OCI-LY1 (cell line): Measurements from ENCODE around the gene TRAPPC2L.
A peak's percentile ranks its signal among the peaks of the same experiment; 100 is the strongest.

Experiments used
- H2AFZ ChIP-seq: fragments of 200-600 bp; sonication (generic), shearing (Covaris generic); 2 replicates; pipeline ENCODE4 v1.6.0; 2014; ENCODE audit warnings: antibody characterized with exemption, mild to moderate bottlenecking, low read length
- H3F3A ChIP-seq: fragments of 200-600 bp; sonication (generic), shearing (Covaris generic); 2 replicates; pipeline ENCODE4 v1.6.0; 2014; ENCODE audit warnings: mild to moderate bottlenecking, antibody characterized with exemption, low read length, moderate library complexity; ENCODE audit not compliant: insufficient read depth
- H3K27ac ChIP-seq: fragments of 200-600 bp; sonication (generic); 2 replicates; pipeline ENCODE4 v1.5.1; 2014; ENCODE audit warnings: low read length, mixed run types, mild to moderate bottlenecking, low read depth; ENCODE audit not compliant: poor library complexity, severe bottlenecking
- H3K27me3 ChIP-seq: fragments of 200-600 bp; sonication (generic); 2 replicates; pipeline ENCODE4 v1.6.0; 2014; ENCODE audit warnings: antibody characterized with exemption, mild to moderate bottlenecking, low read length, moderate library complexity; ENCODE audit not compliant: insufficient read depth
- H3K36me3 ChIP-seq: fragments of 200-600 bp; sonication (generic); 2 replicates; pipeline ENCODE4 v1.6.1; 2014; ENCODE audit warnings: mild to moderate bottlenecking, antibody characterized with exemption, low read length, moderate library complexity, mixed read lengths; ENCODE audit not compliant: insufficient read depth
- H3K4me1 ChIP-seq: fragments of 200-600 bp; sonication (generic); 2 replicates; pipeline ENCODE4 v1.5.1; 2014; ENCODE audit warnings: mild to moderate bottlenecking, low read length, moderate library complexity; ENCODE audit not compliant: insufficient read depth, severe bottlenecking
- H3K4me2 ChIP-seq: fragments of 200-600 bp; sonication (generic), shearing (Covaris generic); 2 replicates; pipeline ENCODE4 v1.6.1; 2014; ENCODE audit warnings: low read length
- H3K4me3 ChIP-seq: fragments of 200-600 bp; sonication (generic); 2 replicates; pipeline ENCODE4 v1.5.1; 2014; ENCODE audit warnings: low read length, low read depth, mild to moderate bottlenecking, mixed read lengths; ENCODE audit not compliant: poor library complexity, severe bottlenecking
- H3K79me2 ChIP-seq: fragments of 200-600 bp; shearing (Covaris generic); 2 replicates; pipeline ENCODE4 v1.6.1; 2016; ENCODE audit warnings: mixed run types, low read length, mixed read lengths; ENCODE audit not compliant: insufficient read depth
- H3K9ac ChIP-seq: fragments of 200-600 bp; sonication (generic), shearing (Covaris generic); 2 replicates; pipeline ENCODE4 v1.6.1; 2014; ENCODE audit warnings: mild to moderate bottlenecking, low read length, mixed read lengths
- H3K9me2 ChIP-seq: fragments of 200-600 bp; sonication (generic), shearing (Covaris generic); 2 replicates; pipeline ENCODE4 v1.6.1; 2014; ENCODE audit warnings: low read depth, mild to moderate bottlenecking, low read length, mixed read lengths
- H3K9me3 ChIP-seq: fragments of 200-600 bp; shearing (Covaris generic); 2 replicates; pipeline ENCODE4 v1.6.1; 2014; ENCODE audit warnings: low read length, mixed read lengths
- H4K20me1 ChIP-seq: fragments of 200-600 bp; sonication (generic), shearing (Covaris generic); 2 replicates; pipeline ENCODE4 v1.6.0; 2016; ENCODE audit warnings: mild to moderate bottlenecking, low read length; ENCODE audit not compliant: insufficient read depth
- CTCF ChIP-seq: fragments of 200-600 bp; sonication (generic), shearing (Covaris generic); IDR thresholded peaks from 2 replicates; pipeline ENCODE4 v1.5.1; 2017; ENCODE audit warnings: mild to moderate bottlenecking, antibody characterized with exemption, low read length, moderate library complexity, mixed read lengths
- EZH2 ChIP-seq: fragments of 200-600 bp; sonication (generic), shearing (Covaris generic); IDR thresholded peaks from 2 replicates; pipeline ENCODE4 v1.8.0; 2017; ENCODE audit warnings: borderline replicate concordance, mixed run types, mild to moderate bottlenecking, antibody characterized with exemption, low read length, moderate library complexity, mixed read lengths

TRAPPC2L gene

GRCh38 chr16:88815901-88816589, 40.9 kb upstream of the TRAPPC2L start:
- H2AFZ ChIP-seq, result no peak overlapping the region
- no peak overlapping the region for H3K4me2 ChIP-seq
- H3K9ac ChIP-seq, result no peak overlapping the region
- H4K20me1 ChIP-seq, result no peaks in the 10 kb centered on the region
- no peak overlapping the region for H3K27ac ChIP-seq
- H3K9me3 ChIP-seq, result 0 out of 2 replicates have a peak, but pooled peaks cover 6% of the 10 kb centered on the region
- peaks cover 7% of the 10 kb centered on the region; the same call in 1 of the 2 replicates for H3K27me3 ChIP-seq
- H3K4me1 ChIP-seq, result peaks cover 4% of the 10 kb centered on the region
- H3K4me3 ChIP-seq, result no peak overlapping the region
- no peaks in the 10 kb centered on the region for H3K9me2 ChIP-seq
- no peaks in the 10 kb centered on the region for H3F3A ChIP-seq
- H3K79me2 ChIP-seq, result no peaks in the 10 kb centered on the region
- no peaks in the 10 kb centered on the region; the same call in 1 of the 2 replicates for H3K36me3 ChIP-seq
- TF ChIP-seq EZH2 (no peak), CTCF (peak; percentile 93)

DNA sequence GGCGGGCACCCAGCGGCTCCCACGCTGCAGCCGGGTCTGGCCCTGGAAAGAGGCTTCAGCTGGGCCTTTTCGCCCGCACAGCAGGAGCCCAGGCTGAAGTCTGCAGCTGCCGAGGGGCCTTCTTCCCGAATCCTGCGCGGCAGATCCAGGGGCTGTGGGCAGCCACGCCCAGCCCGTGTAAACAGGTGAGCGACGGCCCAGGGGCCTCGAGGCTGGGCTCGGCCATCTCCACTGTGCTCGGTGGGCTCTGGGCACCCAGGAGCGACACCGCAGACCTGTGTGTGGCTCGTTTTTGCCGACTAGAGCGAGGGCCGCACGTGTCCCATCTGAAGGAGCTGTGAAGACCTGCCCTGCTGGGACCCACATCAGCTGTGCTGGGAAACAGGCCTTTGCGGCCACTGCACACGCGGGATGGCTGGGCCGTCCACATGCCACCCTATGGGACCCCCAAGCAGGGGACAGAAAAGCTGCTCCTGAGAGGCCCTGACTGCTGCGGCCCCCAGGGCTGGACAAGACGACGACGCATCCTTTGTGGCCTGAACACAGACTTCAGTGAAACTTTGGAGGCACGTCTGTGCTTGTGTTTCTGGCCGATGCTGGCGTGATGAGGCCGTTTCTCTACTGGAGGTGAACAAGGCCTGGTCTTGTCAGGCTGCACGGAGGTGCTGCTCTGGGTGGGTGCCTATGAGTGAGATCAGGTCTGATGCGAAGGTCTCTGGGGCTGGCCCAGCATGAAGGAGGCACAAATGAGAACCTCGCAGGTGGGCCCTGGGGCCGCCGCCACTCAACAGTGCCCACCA, 40.0 kb upstream of the TRAPPC2L start:
- no peaks in the 10 kb centered on the region for H4K20me1 ChIP-seq
- no peak for TF ChIP-seq EZH2
- TF ChIP-seq CTCF, result no peak
- no peak overlapping the region for H3K27ac ChIP-seq
- H3F3A ChIP-seq, result no peaks in the 10 kb centered on the region
- no peak overlapping the region for H3K4me3 ChIP-seq
- H3K9me2 ChIP-seq, result no peaks in the 10 kb centered on the region
- 0 out of 2 replicates have a peak, but pooled peaks cover 6% of the 10 kb centered on the region for H3K9me3 ChIP-seq
- H3K79me2 ChIP-seq, result no peaks in the 10 kb centered on the region
- no peak overlapping the region for H2AFZ ChIP-seq
- H3K9ac ChIP-seq, result no peak overlapping the region
- no peak overlapping the region for H3K4me2 ChIP-seq
- peaks cover 3% of the 10 kb centered on the region for H3K4me1 ChIP-seq
- peaks cover 7% of the 10 kb centered on the region; the same call in 1 of the 2 replicates for H3K27me3 ChIP-seq
- no peaks in the 10 kb centered on the region; the same call in 1 of the 2 replicates for H3K36me3 ChIP-seq

- Histone ChIP-seq H3K4me1 (no peaks in the 10 kb centered on the region), H4K20me1 (no peaks in the 10 kb centered on the region), H3K9me3 (no peaks in the 10 kb centered on the region), H3K79me2 (no peaks in the 10 kb centered on the region), H3K36me3 (no peaks in the 10 kb centered on the region), H3K9me2 (no peaks in the 10 kb centered on the region), H3K27me3 (peaks cover 7% of the 10 kb centered on the region; the same call in 1 of the 2 replicates), H3F3A (no peaks in the 10 kb centered on the region), H3K27ac (no peak overlapping the region), H3K4me3 (no peak overlapping the region), H2AFZ (no peak overlapping the region), H3K4me2 (no peak overlapping the region), H3K9ac (no peak overlapping the region)
- TF ChIP-seq CTCF (no peak), EZH2 (no peak)
These were observed 38.9 kb upstream of the TRAPPC2L start for GRCh38 chr16:88817785-88818574.
